HPDE6-E6E7 (cell line): ENCODE data around the gene ATP8A2.
"Not testable (repeated sequence)": the region's sequence is repeated elsewhere in the genome, so short reads cannot be mapped to it uniquely, and the experiment has no call there.

Experiments
- DNase-seq: peaks from one replicate; pipeline ENCODE4 v3.0.0; 2011; ENCODE audit warnings: missing footprints; ENCODE audit errors: extremely low spot score

ATP8A2 gene

GRCh38 chr13:25765266-25765665 is 393.5 kb downstream of the ATP8A2 start:
- no peak for DNase-seq

DNA sequence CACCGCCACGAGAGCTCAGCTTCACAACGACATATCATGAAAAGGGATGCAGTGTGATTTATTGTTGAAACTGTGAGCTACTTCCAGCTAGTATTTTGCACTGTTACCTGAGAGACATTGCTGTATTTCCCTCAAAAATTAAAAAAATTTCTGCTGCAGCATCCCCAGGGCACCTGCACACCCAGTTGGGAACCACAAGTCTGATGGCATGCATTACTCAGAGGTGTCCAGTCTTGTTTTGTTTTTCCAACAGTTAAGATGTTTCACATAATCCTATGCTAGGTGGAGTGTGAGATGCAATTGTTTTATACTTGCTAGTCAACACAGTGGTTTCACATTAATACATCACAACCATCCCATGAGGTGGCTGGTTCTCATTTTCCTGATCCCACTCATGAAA is 394.8 kb downstream of the ATP8A2 start:
- no peak for DNase-seq

- no peak for DNase-seq
Measured at GRCh38 chr13:25766991-25767390, 395.2 kb downstream of the ATP8A2 start.

DNA sequence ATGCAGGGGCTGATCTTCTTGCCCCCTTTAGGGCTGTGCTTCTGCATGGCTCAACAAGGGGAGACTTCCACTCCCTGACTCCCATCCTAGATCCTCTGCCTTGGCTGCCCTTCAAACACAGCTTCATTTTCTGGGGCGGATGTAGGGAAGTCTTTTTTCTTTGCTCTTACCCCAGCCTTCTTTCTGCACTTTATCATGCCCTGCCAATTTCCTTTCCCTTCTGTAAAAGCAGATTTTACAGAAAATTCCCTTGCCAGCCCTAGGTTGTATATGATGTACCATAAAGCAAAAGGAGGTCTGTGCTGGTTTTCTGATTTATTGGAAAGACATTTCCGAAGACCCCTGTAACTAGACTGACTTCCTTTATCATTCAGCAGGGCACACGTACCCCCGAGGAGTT is 396.6 kb downstream of the ATP8A2 start:
- DNase-seq, result no peak

- DNase-seq, result no peak
Measured at GRCh38 chr13:25768838-25769237, 397.1 kb downstream of the ATP8A2 start.

GRCh38 chr13:25770601-25771000 is 398.8 kb downstream of the ATP8A2 start:
- no peak for DNase-seq

DNA sequence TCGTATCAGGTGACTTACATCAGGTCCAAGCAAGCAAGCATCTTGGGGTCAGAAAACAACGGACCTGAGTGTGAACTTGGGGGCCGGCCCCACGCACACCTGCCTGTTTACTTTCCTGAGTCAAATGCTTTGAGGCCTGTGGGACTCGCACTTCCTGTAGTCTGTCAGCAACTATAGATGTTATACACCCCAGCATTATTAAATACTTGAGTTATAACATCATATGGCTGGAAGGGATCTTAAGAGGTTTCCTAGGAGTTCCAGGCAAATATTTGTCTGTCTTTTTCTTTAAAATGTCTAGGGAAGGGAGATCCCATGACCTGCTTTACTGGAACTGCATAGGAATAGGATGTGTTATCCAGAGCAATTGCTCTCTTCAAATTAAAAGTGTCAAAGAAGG is 399.4 kb downstream of the ATP8A2 start:
- peak; percentile 3 for DNase-seq

DNA sequence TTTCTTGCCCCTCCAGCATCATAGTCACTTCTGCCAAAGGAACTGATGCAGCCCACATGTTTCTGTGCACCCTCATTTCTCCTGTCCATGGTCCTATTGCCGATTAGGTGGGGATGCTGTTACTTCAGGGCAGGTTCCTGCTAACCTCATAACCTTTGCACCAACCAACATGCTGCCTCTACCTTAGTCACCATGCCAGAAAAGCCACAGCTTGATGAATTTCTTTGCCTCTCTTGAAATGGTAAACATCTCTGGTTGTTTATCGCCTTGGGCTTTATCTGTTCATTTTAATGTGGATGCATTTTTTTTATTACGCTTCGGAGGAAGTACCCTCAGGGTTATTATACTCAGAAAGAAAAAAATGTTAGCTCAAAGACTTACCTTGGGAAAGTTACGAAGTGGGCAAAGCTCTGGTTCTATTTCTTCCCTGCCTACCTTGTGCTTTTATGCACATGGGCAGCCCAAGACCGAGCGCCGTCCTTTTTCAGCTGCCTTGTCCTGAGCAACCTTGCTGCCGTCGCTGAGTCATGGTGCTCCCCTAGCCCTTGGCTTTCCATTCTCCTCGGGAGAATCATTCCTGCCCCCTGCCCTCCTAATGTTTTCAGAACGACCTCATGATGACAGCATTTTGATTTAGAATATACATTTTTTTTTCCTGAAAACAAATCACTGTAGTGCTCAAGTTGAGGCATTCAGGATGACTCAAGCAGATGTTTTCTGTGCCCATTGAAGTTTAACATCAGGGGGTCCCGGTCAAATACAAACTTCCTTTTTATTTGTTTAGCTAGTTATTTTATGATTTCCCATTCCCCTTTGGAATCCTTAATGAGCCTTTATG is 400.1 kb downstream of the ATP8A2 start:
- DNase-seq, result no peak

DNA sequence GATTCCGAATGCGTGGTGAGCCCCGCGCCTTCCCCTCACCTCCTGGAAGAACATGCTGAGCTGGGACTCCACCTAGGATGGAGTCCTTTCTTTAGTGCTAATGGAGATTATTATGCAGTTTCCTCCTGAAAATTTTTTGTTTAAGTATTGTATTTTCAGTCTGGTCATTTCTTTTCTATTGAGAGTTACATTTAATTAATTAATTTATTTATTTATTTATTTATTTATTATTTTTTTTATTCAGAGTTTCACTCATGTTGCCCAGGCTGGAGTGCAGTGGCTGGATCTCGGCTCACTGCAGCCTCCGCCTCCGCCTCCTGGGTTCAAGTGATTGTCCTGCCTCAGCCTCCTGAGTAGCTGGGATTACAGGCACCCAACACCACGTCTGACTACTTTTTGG is 400.8 kb downstream of the ATP8A2 start:
- not testable (repeated sequence) for DNase-seq

DNA sequence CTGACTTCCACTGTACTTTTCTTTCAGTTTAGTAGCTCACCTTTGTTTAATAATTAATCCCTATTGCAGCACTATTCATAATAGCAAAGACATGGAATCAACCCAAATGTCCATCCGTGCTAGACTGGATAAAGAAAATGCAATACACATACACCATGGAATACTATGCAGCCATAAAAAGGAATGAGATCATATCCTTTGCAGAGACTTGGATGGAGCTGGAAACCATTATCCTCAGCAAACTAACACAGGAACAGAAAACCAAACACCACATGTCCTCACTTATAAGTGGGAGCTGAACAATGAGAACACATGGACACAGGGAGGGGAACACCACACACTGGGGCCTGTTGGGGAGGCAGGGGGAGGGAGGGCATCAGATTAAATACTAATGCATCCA is 402.3 kb downstream of the ATP8A2 start:
- not testable (repeated sequence) for DNase-seq

GRCh38 chr13:25775275-25775674 is 403.5 kb downstream of the ATP8A2 start:
- no peak for DNase-seq

GRCh38 chr13:25775986-25776385 is 404.2 kb downstream of the ATP8A2 start:
- no peak for DNase-seq

- DNase-seq, result no peak
Measured at GRCh38 chr13:25776722-25777121, 404.9 kb downstream of the ATP8A2 start.

- DNase-seq, result no peak
Measured at GRCh38 chr13:25777509-25777908, 405.7 kb downstream of the ATP8A2 start.

DNA sequence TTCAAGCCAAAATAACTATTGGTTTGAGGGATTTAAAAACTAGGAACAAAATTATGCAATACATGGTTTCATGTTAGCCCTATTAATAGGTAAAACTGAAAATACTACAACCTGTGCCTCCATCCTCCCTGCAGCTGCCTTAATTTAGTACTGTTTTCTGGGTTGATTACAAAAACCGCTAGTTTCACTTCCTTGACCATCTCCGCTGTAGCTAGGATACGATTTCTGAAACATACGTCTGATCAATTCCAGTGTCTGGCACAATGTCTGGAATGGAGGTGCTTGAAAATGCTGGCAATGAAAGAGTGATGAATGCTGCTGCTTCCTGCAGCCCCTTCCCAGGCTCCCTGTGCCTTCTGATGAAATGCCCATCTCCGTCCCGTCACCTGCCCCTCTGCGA is 406.6 kb downstream of the ATP8A2 start:
- DNase-seq, result no peak

DNA sequence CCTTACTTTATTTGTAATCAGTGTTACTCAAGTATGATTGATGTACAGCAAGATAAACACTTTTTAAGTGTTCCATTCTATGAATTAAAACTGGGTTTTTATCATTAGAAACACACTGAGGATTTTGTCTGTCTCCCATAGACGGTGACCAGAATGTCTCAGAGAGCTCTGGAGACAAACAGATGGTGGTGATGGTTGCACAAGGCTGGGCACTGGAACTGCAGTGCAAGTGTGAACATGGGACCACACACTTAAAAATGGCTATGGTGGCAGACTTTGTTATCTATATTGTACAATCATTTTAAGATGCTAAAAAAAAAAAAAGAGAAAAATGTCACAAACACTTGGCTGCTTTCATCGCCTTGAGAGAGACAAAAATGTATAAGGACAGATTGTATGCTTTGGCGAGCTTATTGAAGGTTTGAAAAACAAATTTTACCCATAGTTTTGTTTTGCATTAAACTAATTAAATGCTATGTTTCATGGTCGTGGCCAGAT is 407.1 kb downstream of the ATP8A2 start:
- no peak for DNase-seq

DNA sequence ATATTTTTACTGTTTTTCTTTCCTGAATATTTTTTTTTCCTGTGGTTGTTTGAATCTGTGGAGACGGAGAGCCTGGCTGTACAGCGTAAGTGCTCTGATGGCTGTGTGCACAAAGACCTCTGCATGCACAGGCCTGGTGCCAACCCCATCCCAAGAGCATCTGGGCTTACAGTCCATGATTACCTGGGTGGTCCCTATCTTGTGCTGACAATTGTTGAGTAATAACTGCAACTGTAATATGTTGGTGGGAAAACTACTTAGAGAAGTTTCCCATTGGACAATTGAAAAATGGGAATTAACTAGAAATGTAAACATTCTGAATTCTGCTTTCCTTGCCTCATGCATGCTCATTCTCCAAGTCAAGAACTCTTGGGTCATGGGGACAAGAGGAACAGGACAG is 411.3 kb downstream of the ATP8A2 start:
- DNase-seq, result no peak

- no peak for DNase-seq
Measured at GRCh38 chr13:25783601-25784024, 411.8 kb downstream of the ATP8A2 start.

DNA sequence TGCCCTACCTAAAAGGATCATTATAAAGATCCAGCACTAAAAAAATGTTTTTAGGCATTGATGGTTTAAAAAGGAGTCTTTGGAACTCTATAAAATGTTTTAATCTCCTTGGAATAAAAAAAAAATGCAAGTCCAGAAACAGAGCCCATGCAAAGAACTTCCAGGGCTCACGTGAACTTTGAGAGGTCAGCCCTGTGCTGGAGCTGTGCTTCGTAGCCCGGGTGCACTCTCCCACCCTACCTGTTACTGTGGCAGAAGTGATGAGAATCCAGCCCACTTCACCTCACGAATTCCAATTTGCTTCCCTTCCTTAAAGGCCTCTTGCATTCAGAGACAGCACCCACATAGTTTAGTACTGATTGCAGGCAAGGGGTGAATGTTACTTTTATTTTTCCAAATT is 412.3 kb downstream of the ATP8A2 start:
- DNase-seq, result no peak

DNA sequence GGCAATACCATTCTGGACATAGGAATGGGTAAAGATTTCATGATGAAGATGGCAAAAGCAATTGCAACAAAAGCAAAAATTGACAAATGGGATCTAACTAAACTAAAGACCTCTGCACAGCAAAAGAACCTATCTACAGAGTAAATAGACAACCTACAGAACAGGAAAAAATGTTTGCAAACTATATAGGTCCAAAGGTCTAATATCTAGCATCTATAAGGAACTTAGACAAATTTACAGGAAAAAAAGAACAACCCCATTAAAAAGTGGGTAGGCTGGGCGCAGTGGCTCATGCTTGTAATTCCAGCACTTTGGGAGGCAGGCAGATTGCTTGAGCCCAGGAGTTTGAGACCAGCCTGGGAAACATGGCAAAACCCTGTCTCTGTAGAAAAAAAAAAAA is 418.4 kb downstream of the ATP8A2 start:
- DNase-seq, result not testable (repeated sequence)

DNA sequence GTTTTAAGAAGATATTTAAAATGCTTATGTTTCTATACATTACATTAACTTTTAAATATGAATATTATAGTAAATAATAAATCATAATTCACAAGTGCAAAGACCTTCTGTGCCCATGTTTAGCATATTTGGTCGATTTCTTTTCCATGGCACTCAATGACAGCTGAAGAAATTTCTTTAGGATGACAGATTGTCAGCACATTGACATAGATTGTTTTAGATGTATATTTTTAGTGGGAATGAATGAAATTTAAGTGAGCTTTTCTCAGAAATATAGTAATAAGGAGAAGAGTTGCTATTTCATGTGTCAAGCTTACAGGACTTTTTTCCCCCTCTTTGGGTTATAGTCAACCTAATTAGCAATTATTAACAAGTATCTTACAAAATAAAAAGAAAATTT is 423.5 kb downstream of the ATP8A2 start:
- no peak for DNase-seq

- no peak for DNase-seq
Measured at GRCh38 chr13:25796474-25796873, 424.7 kb downstream of the ATP8A2 start.

DNA sequence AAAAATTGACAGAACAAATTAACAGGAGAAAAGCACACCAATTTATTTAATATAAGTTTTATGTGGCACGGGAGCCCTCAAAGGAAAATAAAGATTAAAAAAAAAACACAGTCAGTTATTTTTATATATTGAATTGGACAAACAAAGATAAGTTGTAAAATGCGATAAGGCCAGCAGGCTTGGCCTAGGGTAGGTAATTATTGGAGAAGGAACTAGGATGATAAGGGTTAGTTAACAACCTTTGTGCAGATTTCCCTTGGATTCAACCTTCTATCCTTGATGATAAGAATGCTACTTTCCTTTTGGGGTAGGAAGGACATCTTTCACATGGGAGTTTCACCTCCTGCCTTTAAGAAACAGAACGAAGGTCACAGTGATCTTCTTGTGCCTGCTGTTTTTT is 427.2 kb downstream of the ATP8A2 start:
- no peak for DNase-seq

- DNase-seq, result no peak
Measured at GRCh38 chr13:25800523-25800922, 428.7 kb downstream of the ATP8A2 start.
